Loucy (cell line): ENCODE measurements around the gene RPIA.

Experiments
- H2AFZ ChIP-seq: fragments of 200-600 bp; sonication (generic); 2 replicates; pipeline ENCODE4 v1.6.0; 2016; ENCODE audit warnings: antibody characterized with exemption, mild to moderate bottlenecking, low read length, moderate library complexity
- H3F3A ChIP-seq: fragments of 200-600 bp; 2 replicates; pipeline ENCODE4 v1.6.0; 2016; ENCODE audit warnings: antibody characterized with exemption, low read depth, mild to moderate bottlenecking
- H3K27me3 ChIP-seq: fragments of 200-600 bp; sonication (generic); 2 replicates; pipeline ENCODE4 v1.6.1; 2014; ENCODE audit warnings: low read length, mild to moderate bottlenecking; ENCODE audit not compliant: insufficient read depth, poor library complexity, severe bottlenecking
- H3K36me3 ChIP-seq: fragments of 200-600 bp; sonication (generic); 2 replicates; pipeline ENCODE4 v1.6.1; 2016; ENCODE audit warnings: low read length; ENCODE audit not compliant: insufficient read depth
- H3K4me1 ChIP-seq: fragments of 200-600 bp; sonication (generic); 2 replicates; pipeline ENCODE4 v1.5.1; 2014; ENCODE audit warnings: low read length, mild to moderate bottlenecking; ENCODE audit not compliant: insufficient read depth, poor library complexity, severe bottlenecking
- H3K4me2 ChIP-seq: fragments of 200-600 bp; sonication (generic); 2 replicates; pipeline ENCODE4 v1.6.0; 2014; ENCODE audit warnings: antibody characterized with exemption, low read length, low read depth, mild to moderate bottlenecking; ENCODE audit not compliant: poor library complexity, severe bottlenecking
- H3K4me3 ChIP-seq: fragments of 200-600 bp; sonication (generic); 2 replicates; pipeline ENCODE4 v1.5.1; 2014; ENCODE audit warnings: low read length, mild to moderate bottlenecking, mixed read lengths; ENCODE audit not compliant: poor library complexity, severe bottlenecking
- H3K79me2 ChIP-seq: fragments of 200-600 bp; sonication (generic); 2 replicates; pipeline ENCODE4 v1.6.1; 2014; ENCODE audit warnings: low read length; ENCODE audit not compliant: insufficient read depth
- H3K9ac ChIP-seq: fragments of 200-600 bp; sonication (generic); 2 replicates; pipeline ENCODE4 v1.6.0; 2014; ENCODE audit warnings: mild to moderate bottlenecking, low read depth, low read length, moderate library complexity; ENCODE audit not compliant: poor library complexity, severe bottlenecking
- H3K9me2 ChIP-seq: fragments of 200-600 bp; sonication (generic); replicated peaks from 2 replicates; pipeline ENCODE4 v1.6.1; 2016; ENCODE audit warnings: low read depth, low read length, mixed read lengths
- H3K9me3 ChIP-seq: fragments of 200-600 bp; sonication (generic); 2 replicates; pipeline ENCODE4 v1.6.1; 2014; ENCODE audit warnings: mild to moderate bottlenecking, antibody characterized with exemption, low read length, low read depth; ENCODE audit not compliant: insufficient read depth
- H4K20me1 ChIP-seq: fragments of 200-600 bp; sonication (generic); 2 replicates; pipeline ENCODE4 v1.6.0; 2014; ENCODE audit warnings: antibody characterized with exemption, low read length, mild to moderate bottlenecking; ENCODE audit not compliant: insufficient read depth, poor library complexity, severe bottlenecking
- CTCF ChIP-seq: fragments of 200-600 bp; sonication (generic); conservative IDR thresholded peaks from 2 replicates; pipeline ENCODE4 v1.5.1; 2014; ENCODE audit warnings: mild to moderate bottlenecking, antibody characterized with exemption, low read length
- EZH2phosphoT487 ChIP-seq: fragments of 200-600 bp; IDR thresholded peaks from 2 replicates; pipeline ENCODE4 v1.6.1; 2018; ENCODE audit warnings: antibody characterized with exemption, mild to moderate bottlenecking, moderate library complexity, borderline replicate concordance

RPIA gene

GRCh38 chr2:88760819-88761598 is 69.5 kb downstream of the RPIA start:
- no peak overlapping the region for H3K4me3 ChIP-seq
- TF ChIP-seq EZH2phosphoT487 (no peak), CTCF (no peak)

GRCh38 chr2:88764141-88764849 is 72.8 kb downstream of the RPIA start:
- H3F3A ChIP-seq: no peaks in the 10 kb centered on the region
- H3K9ac ChIP-seq: no peak overlapping the region
- no peaks in the 10 kb centered on the region for H3K79me2 ChIP-seq
- H3K9me3 ChIP-seq: no peaks in the 10 kb centered on the region
- no peaks in the 10 kb centered on the region for H3K4me1 ChIP-seq
- no peaks in the 10 kb centered on the region for H4K20me1 ChIP-seq
- H3K4me2 ChIP-seq: no peak overlapping the region
- H3K9me2 ChIP-seq: no peaks in the 10 kb centered on the region
- no peak for TF ChIP-seq CTCF
- no peak for TF ChIP-seq EZH2phosphoT487
- H2AFZ ChIP-seq: no peak overlapping the region
- no peaks in the 10 kb centered on the region for H3K27me3 ChIP-seq
- no peaks in the 10 kb centered on the region for H3K36me3 ChIP-seq
- H3K4me3 ChIP-seq: no peak overlapping the region

More at GRCh38 chr2:88760819-88761598, 69.5 kb downstream of the RPIA start:
- H3K4me1 ChIP-seq: no peaks in the 10 kb centered on the region
- H4K20me1 ChIP-seq: no peaks in the 10 kb centered on the region
- H3K36me3 ChIP-seq: no peaks in the 10 kb centered on the region
- H3K9me3 ChIP-seq: peaks cover 3% of the 10 kb centered on the region; the same call in 1 of the 2 replicates
- H3K4me2 ChIP-seq: no peak overlapping the region
- no peaks in the 10 kb centered on the region for H3F3A ChIP-seq
- no peaks in the 10 kb centered on the region for H3K79me2 ChIP-seq
- H2AFZ ChIP-seq: no peak overlapping the region
- H3K27me3 ChIP-seq: no peaks in the 10 kb centered on the region
- H3K9me2 ChIP-seq: no peaks in the 10 kb centered on the region
- H3K9ac ChIP-seq: no peak overlapping the region

- Histone ChIP-seq H2AFZ (no peak overlapping the region), H3K4me1 (no peaks in the 10 kb centered on the region), H3K36me3 (no peaks in the 10 kb centered on the region), H4K20me1 (no peaks in the 10 kb centered on the region), H3K4me3 (no peak overlapping the region), H3K9ac (no peak overlapping the region), H3K27me3 (no peaks in the 10 kb centered on the region), H3K9me3 (no peaks in the 10 kb centered on the region), H3K79me2 (no peaks in the 10 kb centered on the region), H3K9me2 (no peaks in the 10 kb centered on the region), H3F3A (no peaks in the 10 kb centered on the region), H3K4me2 (no peak overlapping the region)
- TF ChIP-seq CTCF (no peak), EZH2phosphoT487 (no peak)
Measured at GRCh38 chr2:88764850-88765153, 73.3 kb downstream of the RPIA start.
